HAP-1 (cell line): ENCODE measurements around the gene OSBPL2.

Experiments used
- DNase-seq, 2 experiments: peaks; one replicate each; pipeline ENCODE4 v3.0.0-alpha.2; 2016 to 2020; ENCODE audit warnings: low spot score in 2 of 2
- H3K27me3 ChIP-seq: fragments of 250-450 bp; sonication (Bioruptor Pico); 2 replicates; pipeline ENCODE4 v1.5.1; 2020; ENCODE audit warnings: low read depth, mild to moderate bottlenecking, moderate library complexity
- H3K36me3 ChIP-seq: fragments of 250-450 bp; sonication (Bioruptor Pico); replicated peaks from 2 replicates; pipeline ENCODE4 v1.5.1; 2020; ENCODE audit warnings: mild to moderate bottlenecking
- H3K4me1 ChIP-seq: fragments of 250-450 bp; sonication (Bioruptor Pico); 2 replicates; pipeline ENCODE4 v1.5.1; 2020; ENCODE audit warnings: mild to moderate bottlenecking
- H3K4me3 ChIP-seq: fragments of 250-450 bp; sonication (Bioruptor Pico); 2 replicates; pipeline ENCODE4 v1.5.1; 2020; ENCODE audit warnings: mild to moderate bottlenecking, moderate library complexity
- H3K9me3 ChIP-seq: fragments of 250-450 bp; sonication (Bioruptor Pico); 2 replicates; pipeline ENCODE4 v1.5.1; 2020; ENCODE audit warnings: mild to moderate bottlenecking, moderate library complexity
- in situ Hi-C: fragments of 300-500 bp; cut with MboI; formaldehyde crosslinking; loops from 3 replicates; pipeline ENCODE4 v1.14.3; 2020; ENCODE audit warnings: low sequenced_read_pairs, inconsistent platforms, mixed read lengths

The OSBPL2 gene

GRCh38 chr20:62240020-62240685, 1.8 kb downstream of the OSBPL2 start:
- Histone ChIP-seq H3K4me1 (peaks cover 13% of the 10 kb centered on the region), H3K9me3 (no peaks in the 10 kb centered on the region), H3K27me3 (no peaks in the 10 kb centered on the region), H3K4me3 (peak overlapping the region; percentile 58), H3K36me3 (peaks cover 4% of the 10 kb centered on the region)
- in situ Hi-C loops, result no loop called here
- DNase-seq, result no peak

DNA sequence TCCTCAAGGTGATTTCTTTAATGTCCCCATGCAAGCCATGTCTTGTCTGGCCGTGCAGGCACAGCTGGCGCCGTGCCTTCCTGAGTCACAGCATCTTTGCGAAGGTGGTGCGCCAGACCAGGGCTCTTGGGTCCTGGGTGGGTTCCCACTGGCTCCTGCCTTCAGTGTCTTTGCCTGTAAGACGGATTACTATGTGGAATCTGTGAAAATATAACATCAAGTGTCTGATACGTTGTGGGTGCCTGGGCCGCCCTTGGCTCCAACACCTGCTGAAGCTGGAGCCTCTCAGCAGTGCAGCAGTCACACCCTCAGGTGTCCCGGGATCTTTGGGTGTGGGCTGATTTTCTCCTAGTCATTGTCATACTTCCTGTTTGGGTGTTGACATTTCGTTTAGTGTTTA, 3.2 kb downstream of the OSBPL2 start:
- in situ Hi-C loops, result no loop called here
- Histone ChIP-seq H3K27me3 (no peaks in the 10 kb centered on the region), H3K4me3 (no peak overlapping the region), H3K9me3 (no peaks in the 10 kb centered on the region), H3K36me3 (peaks cover 4% of the 10 kb centered on the region), H3K4me1 (peaks cover 13% of the 10 kb centered on the region)
- DNase-seq, result no peak

DNA sequence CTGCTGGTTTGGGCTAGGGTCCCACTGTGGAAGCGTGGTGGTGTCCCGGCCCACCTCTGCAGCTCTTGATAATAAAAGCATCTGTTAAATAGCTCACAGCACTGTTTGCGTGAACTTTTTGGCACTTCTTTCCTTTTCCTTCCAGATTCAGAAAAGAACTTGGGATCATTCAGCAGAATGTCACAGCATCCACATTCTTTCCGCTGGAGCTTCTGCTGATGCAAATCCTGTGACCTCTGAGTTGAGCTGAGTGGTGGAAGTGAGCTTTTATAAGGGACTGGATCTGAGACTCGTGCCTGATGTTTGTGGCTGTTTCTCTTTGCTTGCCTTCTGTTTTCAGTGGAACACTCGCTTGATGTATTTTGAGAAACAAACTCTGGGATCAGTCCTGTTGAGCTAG, 3.9 kb downstream of the OSBPL2 start:
- in situ Hi-C loops, result no loop called here
- H3K27me3 ChIP-seq, result no peaks in the 10 kb centered on the region
- no peak for DNase-seq
- peaks cover 4% of the 10 kb centered on the region for H3K36me3 ChIP-seq
- no peaks in the 10 kb centered on the region for H3K9me3 ChIP-seq
- H3K4me1 ChIP-seq, result peaks cover 13% of the 10 kb centered on the region
- H3K4me3 ChIP-seq, result no peak overlapping the region

DNA sequence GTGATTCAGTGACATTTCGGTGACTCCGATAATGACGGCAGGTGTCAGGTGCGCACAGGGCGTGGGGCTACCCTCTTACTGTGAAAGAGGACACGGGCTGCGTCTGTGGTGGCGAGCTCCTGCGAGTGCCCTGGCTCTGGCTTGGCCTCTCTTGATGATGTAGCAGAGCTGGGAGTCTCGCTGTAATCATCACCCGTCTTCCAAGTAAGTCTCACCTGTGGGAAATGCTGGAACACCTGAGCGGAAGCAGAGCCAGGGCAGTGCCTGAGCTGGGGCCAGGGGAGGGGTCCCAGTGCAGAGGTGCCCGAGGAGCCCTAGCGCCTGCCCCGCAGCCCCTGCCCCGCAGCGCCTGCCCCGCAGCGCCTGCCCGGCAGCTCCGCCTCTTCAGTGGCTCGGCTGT, 4.8 kb downstream of the OSBPL2 start:
- peaks cover 10% of the 10 kb centered on the region for H3K4me1 ChIP-seq
- no peak overlapping the region for H3K4me3 ChIP-seq
- in situ Hi-C loops, result no loop called here

GRCh38 chr20:62243906-62244515, 5.7 kb downstream of the OSBPL2 start:
- no peaks in the 10 kb centered on the region for H3K9me3 ChIP-seq
- in situ Hi-C loops, result no loop called here
- no peaks in the 10 kb centered on the region for H3K27me3 ChIP-seq
- H3K36me3 ChIP-seq, result peaks cover 4% of the 10 kb centered on the region
- peaks cover 10% of the 10 kb centered on the region for H3K4me1 ChIP-seq
- no peak overlapping the region for H3K4me3 ChIP-seq
- DNase-seq, result no peak

More for the DNA sequence above, 4.8 kb downstream of the OSBPL2 start:
- Histone ChIP-seq H3K36me3 (peaks cover 4% of the 10 kb centered on the region), H3K9me3 (no peaks in the 10 kb centered on the region), H3K27me3 (no peaks in the 10 kb centered on the region)
- DNase-seq, result no peak

DNA sequence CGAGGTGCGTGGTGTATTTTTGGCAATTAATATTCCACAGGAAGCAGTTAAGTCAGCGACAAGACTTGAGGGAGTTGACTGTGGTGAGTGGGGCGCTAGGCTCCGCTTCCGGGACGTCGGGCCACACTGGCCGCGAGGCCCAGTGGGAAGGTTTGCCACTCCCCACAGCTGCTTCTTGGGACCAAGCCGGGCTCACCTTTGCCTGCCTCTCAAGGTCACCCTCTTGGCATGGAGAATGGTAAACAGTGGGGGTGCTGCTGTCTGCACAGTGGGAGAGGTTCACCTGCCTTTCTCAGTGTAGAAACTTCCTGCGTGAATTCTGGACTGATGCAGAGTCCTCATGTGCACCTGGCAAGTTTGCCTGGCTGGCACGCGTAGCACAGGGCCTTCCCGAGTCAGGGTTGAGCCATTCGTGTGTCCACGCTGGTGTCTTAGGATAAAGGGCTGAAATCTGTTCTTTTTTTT, 6.4 kb downstream of the OSBPL2 start:
- H3K4me1 ChIP-seq, result peaks cover 3% of the 10 kb centered on the region; the same call in 1 of the 2 replicates
- no peaks in the 10 kb centered on the region for H3K9me3 ChIP-seq
- no peak for DNase-seq
- in situ Hi-C loops, result no loop called here
- peaks cover 4% of the 10 kb centered on the region for H3K36me3 ChIP-seq
- no peaks in the 10 kb centered on the region for H3K27me3 ChIP-seq
- no peak overlapping the region for H3K4me3 ChIP-seq

DNA sequence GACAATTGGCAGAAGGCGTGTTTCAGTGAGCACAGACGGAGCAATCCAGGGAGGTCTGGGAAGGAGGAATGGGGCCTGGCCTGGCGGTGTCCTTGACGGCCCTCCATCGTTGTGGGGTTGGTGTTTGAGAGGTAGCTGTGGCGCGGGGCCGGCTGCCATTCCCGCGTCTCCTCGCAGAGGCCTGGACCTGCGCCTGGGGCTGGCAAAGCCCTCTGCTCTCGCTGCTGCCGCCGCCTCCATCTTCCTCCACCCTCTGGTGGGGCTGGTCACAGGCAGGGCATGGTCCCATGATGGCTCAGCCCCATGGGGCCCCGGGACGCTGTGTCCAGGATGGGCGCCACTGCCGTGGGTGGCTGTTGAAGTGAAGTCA, 7.6 kb downstream of the OSBPL2 start:
- no peak for DNase-seq
- in situ Hi-C loops, result no loop called here
- H3K4me1 ChIP-seq, result no peaks in the 10 kb centered on the region
- no peaks in the 10 kb centered on the region for H3K9me3 ChIP-seq
- H3K4me3 ChIP-seq, result no peak overlapping the region
- no peaks in the 10 kb centered on the region for H3K27me3 ChIP-seq
- H3K36me3 ChIP-seq, result peaks cover 4% of the 10 kb centered on the region

- Histone ChIP-seq H3K9me3 (no peaks in the 10 kb centered on the region), H3K36me3 (peaks cover 3% of the 10 kb centered on the region), H3K27me3 (no peaks in the 10 kb centered on the region), H3K4me1 (no peaks in the 10 kb centered on the region), H3K4me3 (no peak overlapping the region)
- DNase-seq, result no peak
- in situ Hi-C loops, result no loop called here
Observed at GRCh38 chr20:62246431-62246830, 8.1 kb downstream of the OSBPL2 start.

GRCh38 chr20:62246872-62247652, 8.7 kb downstream of the OSBPL2 start:
- in situ Hi-C loops, result no loop called here
- Histone ChIP-seq H3K27me3 (no peaks in the 10 kb centered on the region), H3K9me3 (no peaks in the 10 kb centered on the region), H3K4me1 (no peaks in the 10 kb centered on the region), H3K36me3 (no peaks in the 10 kb centered on the region), H3K4me3 (no peak overlapping the region)
- DNase-seq, result no peak

DNA sequence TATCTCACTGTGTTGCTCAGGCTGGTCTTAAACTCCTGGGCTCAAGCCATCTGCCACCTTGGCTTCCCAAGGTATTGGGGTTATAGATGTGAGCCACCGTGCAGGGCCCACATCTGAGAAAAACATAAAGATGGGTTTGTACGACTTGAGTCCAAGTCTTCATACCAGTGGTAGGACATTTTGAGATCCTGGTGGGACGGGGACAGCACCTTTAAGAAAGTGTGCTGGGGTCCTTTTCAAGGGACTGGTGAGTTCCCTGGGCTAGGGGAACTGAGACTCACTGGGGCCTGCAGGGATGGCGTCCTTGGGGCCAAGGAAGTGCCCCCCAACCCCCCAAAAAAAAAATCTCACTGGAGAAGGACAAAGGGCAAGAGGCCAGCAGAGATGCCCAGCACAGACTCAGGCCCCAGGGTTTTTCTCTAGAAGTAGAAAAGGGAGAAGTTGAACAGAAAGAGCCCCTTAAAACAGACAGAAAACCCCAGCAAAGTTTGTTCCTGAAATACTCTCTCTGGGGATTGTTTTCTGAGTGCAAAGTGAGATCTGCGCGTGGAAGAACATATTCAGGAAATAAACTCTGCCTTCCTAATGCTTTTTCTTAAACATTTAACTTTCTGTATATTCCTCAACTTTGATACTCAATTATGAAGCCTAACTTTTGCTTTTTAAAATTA, 10.7 kb downstream of the OSBPL2 start:
- Histone ChIP-seq H3K9me3 (no peaks in the 10 kb centered on the region), H3K27me3 (no peaks in the 10 kb centered on the region), H3K4me1 (no peaks in the 10 kb centered on the region), H3K4me3 (no peak overlapping the region), H3K36me3 (no peaks in the 10 kb centered on the region)
- in situ Hi-C loops, result no loop called here
- DNase-seq, result no peak

- no peaks in the 10 kb centered on the region for H3K27me3 ChIP-seq
- no peak overlapping the region for H3K4me3 ChIP-seq
- H3K36me3 ChIP-seq, result 0 out of 2 replicates have a peak, but pooled peaks cover 3% of the 10 kb centered on the region
- no peak for DNase-seq
- H3K4me1 ChIP-seq, result no peaks in the 10 kb centered on the region
- no peaks in the 10 kb centered on the region for H3K9me3 ChIP-seq
- in situ Hi-C loops, result no loop called here
Observed at GRCh38 chr20:62252342-62252966, 14.1 kb downstream of the OSBPL2 start.

GRCh38 chr20:62253398-62253797, 15.1 kb downstream of the OSBPL2 start:
- no peaks in the 10 kb centered on the region for H3K27me3 ChIP-seq
- no peaks in the 10 kb centered on the region for H3K9me3 ChIP-seq
- no peak overlapping the region for H3K4me3 ChIP-seq
- H3K36me3 ChIP-seq, result 0 out of 2 replicates have a peak, but pooled peaks cover 3% of the 10 kb centered on the region
- no peaks in the 10 kb centered on the region for H3K4me1 ChIP-seq
- DNase-seq, result no peak
- in situ Hi-C loops, result no loop called here

DNA sequence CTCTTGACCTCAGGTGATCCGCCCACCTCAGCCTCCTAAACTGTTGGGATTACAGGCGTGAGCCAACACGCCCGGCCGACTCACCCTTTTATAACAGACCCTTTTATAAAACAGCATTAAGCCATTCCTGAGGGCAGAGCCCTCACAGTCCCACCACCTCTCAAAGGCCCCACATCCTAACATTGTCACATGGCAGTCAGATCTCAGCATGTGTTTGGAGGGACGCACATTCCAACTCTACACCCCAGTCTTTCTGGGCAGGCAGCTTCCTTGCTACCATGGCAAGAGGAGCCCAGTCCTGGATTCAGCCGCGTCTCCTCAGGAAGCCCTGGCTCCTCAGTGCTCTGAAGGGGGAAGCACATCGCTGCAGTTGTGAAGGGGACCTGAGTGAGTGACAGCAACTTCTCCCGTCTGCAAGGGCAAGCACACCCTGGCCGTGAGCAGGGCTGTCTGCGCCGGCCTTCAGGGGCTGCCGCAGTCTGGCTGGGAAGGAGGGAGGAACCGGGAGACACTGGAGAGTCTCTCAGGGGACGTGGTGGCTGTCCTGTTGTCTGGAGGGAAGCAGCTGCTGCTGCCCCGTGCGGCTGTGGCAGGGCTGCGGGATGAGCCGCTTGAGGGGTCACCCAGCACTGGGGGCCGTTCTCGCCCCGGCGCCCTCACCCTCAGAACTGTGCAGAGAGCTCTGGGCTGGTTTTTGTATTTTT, 15.9 kb downstream of the OSBPL2 start:
- in situ Hi-C loops, result no loop called here
- no peak for DNase-seq
- H3K9me3 ChIP-seq, result no peaks in the 10 kb centered on the region
- H3K4me1 ChIP-seq, result no peaks in the 10 kb centered on the region
- no peaks in the 10 kb centered on the region for H3K27me3 ChIP-seq
- peaks cover 3% of the 10 kb centered on the region; the same call in 1 of the 2 replicates for H3K36me3 ChIP-seq
- H3K4me3 ChIP-seq, result no peak overlapping the region
